ENCODE results near the gene RBM28. TPM values are rescaled to one million over a fixed set of nuclear protein-coding genes. Genes with fewer than 3 reads are reported as not detected.

Gene RBM28
- total RNA-seq, 1 donor from 2014 or later: 17.1 TPM

- DNase-seq (ENCODE audit: low read depth): no peak
- no peak for TF ChIP-seq CTCF (IDR thresholded peaks at IDR 0.05; ENCODE audit: insufficient read depth, low read length, severe bottlenecking)
- Histone ChIP-seq H3K4me3 (ENCODE audit: low read depth, low read length) (no peak overlapping the region), H3K27me3 (ENCODE audit: control insufficient read depth, insufficient read depth, low read length) (no peaks in the 10 kb centered on the region), H3K36me3 (ENCODE audit: control insufficient read depth, insufficient read depth, low read length) (no peaks in the 10 kb centered on the region)
- no peak for FAIRE-seq
Observed at GRCh38 chr7:128378637-128379036, 34.9 kb upstream of the RBM28 start.

GRCh38 chr7:128376077-128376476 lies 32.4 kb upstream of the RBM28 start:
- no peak for FAIRE-seq
- H3K36me3 ChIP-seq (ENCODE audit: control insufficient read depth, insufficient read depth, low read length): no peaks in the 10 kb centered on the region
- no peak overlapping the region for H3K4me3 ChIP-seq (ENCODE audit: low read depth, low read length)
- TF ChIP-seq CTCF (IDR thresholded peaks at IDR 0.05; ENCODE audit: insufficient read depth, low read length, severe bottlenecking): no peak
- no peak for DNase-seq (ENCODE audit: low read depth)
- H3K27me3 ChIP-seq (ENCODE audit: control insufficient read depth, insufficient read depth, low read length): no peaks in the 10 kb centered on the region

GRCh38 chr7:128374041-128374440 lies 30.3 kb upstream of the RBM28 start:
- FAIRE-seq (no peak), DNase-seq (ENCODE audit: low read depth) (no peak)
- H3K4me3 ChIP-seq (ENCODE audit: low read depth, low read length): no peak overlapping the region
- no peaks in the 10 kb centered on the region for H3K27me3 ChIP-seq (ENCODE audit: control insufficient read depth, insufficient read depth, low read length)
- no peak for TF ChIP-seq CTCF (IDR thresholded peaks at IDR 0.05; ENCODE audit: insufficient read depth, low read length, severe bottlenecking)
- H3K36me3 ChIP-seq (ENCODE audit: control insufficient read depth, insufficient read depth, low read length): no peaks in the 10 kb centered on the region

GRCh38 chr7:128373606-128374005 lies 29.9 kb upstream of the RBM28 start:
- Histone ChIP-seq H3K4me3 (ENCODE audit: low read depth, low read length) (no peak overlapping the region), H3K36me3 (ENCODE audit: control insufficient read depth, insufficient read depth, low read length) (no peaks in the 10 kb centered on the region), H3K27me3 (ENCODE audit: control insufficient read depth, insufficient read depth, low read length) (no peaks in the 10 kb centered on the region)
- FAIRE-seq (no peak), DNase-seq (ENCODE audit: low read depth) (no peak)
- TF ChIP-seq CTCF (IDR thresholded peaks at IDR 0.05; ENCODE audit: insufficient read depth, low read length, severe bottlenecking): no peak

GRCh38 chr7:128370491-128370890 lies 26.8 kb upstream of the RBM28 start:
- FAIRE-seq (no peak), DNase-seq (ENCODE audit: low read depth) (no peak)

More at GRCh38 chr7:128370491-128370890, 26.8 kb upstream of the RBM28 start:
- Histone ChIP-seq H3K4me3 (ENCODE audit: low read depth, low read length) (no peak overlapping the region), H3K27me3 (ENCODE audit: control insufficient read depth, insufficient read depth, low read length) (no peaks in the 10 kb centered on the region), H3K36me3 (ENCODE audit: control insufficient read depth, insufficient read depth, low read length) (no peaks in the 10 kb centered on the region)
- TF ChIP-seq CTCF (IDR thresholded peaks at IDR 0.05; ENCODE audit: insufficient read depth, low read length, severe bottlenecking): no peak
